HG03066 (cell line): ENCODE data around the gene RPS3.
"Not testable (repeated sequence)": the region's sequence is repeated elsewhere in the genome, so short reads cannot be mapped to it uniquely, and the experiment has no call there.

Experiments
- ATAC-seq: cut with Tn5 transposase; IDR thresholded peaks from one replicate; pipeline ENCODE4 v1.9.1; 2021; ENCODE audit warnings: low read depth; ENCODE audit not compliant: unreplicated experiment

RPS3 gene

DNA sequence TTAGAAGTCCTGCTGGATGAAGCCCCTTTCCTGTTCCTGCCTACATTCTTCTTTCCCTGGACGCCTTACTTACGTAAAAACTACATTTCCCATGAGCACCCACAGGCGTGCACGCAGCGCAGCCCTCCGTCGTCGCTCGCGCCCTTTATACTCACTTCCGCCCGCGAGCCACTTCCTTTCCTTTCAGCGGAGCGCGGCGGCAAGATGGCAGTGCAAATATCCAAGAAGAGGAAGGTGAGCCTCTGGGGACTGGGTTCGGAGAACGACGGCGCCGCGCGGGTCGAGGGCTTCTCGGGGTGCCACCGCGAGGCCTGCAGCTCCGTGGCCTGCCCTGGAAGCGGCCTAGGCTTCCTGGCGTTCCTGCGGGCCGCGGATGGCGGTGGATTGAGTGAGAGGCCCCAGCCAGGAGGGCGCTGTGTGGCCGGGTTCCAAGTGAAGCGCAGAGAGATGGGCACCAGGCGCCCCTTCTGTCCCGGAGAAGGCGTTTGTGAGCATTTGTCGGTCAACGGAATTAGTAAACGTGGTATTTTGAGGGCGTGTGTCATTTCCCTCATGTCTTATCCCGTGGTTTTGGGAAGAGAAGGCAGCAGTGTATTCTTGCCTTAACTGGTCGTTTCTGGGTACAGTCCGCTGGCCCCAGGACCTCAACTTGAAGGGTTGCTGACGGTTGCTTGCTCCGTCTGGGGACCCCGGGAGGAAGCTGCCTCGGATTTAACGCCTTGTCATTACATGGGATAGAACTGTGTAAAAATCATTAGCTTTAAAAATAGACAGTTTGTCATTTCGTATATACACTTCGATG lies at the start of gene RPS3:
Gene RPS3 (plus strand): TSS at position 175 of the 802 bp plus-strand sequence. CDS start 30 bp downstream, at position 205.
- peak; percentile 91 for ATAC-seq

DNA sequence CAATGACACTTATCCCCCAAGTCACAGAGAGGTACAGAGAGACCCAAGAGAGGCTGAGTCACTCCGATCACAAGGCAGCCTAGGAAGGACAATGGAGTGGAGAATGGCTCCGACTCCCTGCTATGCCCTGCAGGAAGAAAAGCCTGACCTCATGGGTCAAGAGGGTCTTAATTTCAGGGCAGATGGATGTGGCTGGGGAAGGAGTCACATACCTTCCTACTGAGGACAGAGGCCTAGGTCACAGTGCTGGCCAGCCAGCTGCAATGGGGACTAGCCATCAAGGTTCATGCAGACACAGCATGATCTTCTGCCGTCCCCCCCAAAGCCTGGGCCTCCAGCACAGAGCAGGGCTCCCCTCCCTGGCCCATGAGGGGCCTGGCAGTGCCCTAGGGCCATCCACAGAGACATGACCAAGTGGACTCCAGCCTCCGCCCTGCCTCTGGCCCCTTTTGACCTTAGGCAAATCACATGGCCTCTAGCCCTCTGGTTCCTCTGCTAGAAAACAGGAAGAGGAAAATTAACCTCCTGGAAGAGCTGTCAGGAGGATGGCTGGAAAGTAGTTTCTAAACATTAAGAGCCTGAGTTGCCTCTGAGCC lies 49.7 kb upstream of the RPS3 start:
- ATAC-seq = no peak

DNA sequence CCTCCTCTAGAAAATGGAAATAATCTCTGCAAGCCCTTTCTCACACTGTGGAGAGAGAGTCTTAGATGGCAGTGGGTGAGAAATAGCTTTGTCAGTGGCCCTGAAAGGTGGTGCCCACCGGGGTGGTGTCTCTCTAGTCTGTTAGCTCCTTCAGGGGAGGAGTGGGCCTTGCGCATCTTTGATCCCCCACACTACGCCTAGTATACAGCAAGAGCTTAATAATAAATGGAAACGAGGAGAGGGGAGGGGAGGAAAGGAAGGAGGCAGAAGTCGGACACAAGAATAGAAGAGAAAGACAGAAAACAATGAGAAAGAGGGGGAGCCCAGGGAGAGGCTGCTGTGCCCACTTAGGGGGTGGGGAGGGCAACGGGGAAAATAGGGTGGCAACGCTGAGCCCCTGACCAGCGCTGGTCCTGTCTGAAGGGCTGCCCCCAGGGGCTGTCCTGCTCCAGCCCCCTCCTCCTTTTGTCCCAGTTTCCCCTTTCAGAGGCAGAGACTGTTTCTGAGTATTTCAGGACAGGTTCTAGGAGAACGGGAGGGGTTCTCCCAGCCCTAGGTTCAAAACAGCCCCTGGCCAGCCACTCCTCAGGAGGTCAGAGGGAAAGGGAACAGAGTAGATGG lies 49.1 kb upstream of the RPS3 start:
- no peak for ATAC-seq

DNA sequence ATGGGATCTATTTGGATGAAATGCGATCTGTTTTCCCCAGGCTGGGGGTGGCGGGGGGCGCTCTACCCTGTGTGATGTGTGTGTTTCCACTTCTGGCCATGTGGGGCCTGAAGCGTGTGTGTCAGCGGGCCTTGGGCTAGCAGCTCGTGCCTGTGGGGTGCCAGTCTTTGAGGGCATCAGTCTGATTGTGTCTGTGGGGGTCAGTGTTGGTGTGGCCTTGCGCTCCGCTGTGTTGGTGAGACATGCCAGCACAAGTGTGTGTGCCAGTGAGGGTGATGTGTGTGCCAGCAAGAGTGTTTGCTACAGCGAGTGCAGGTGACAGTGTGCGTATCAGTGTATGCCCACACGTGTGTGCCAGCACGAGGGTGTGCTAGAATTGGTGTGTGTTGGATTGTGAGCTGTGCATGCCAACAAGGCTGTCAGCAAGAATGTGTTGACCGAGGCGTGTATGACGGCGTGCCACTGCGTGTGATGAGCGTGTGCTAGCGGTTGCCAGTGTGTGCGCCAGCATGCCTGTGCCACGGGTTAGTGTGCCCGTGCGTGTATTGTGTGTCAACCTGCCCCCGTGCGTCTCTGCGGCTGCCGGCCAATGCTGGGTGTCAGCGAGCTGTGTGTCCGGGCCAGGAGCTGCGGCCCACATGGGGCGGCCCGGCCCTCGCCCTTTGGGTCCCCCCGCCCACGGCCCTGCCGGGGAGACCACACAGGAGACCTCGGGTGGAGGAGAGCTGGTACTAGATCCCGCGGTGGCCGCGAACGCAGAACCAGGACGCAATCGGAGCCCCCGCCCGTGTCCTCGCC lies 48.4 kb upstream of the RPS3 start:
- peak; percentile 18 for ATAC-seq

DNA sequence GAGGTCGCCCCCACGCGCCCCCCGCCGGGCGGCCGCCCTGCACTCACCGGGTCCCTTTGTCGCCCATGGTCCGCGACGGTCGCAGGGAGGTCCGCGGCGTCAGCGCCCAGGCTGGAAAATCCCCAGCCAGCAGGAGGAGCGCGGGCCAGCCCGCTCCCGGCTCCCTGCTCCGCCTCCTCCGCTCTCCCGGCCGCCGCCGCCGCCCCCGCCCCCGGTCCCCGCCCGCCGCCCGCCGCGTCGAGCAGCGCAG lies 47.9 kb upstream of the RPS3 start, which contains the start of gene ARRB1:
Gene ARRB1 (minus strand): TSS at position 121 of the 250 bp plus-strand sequence. CDS start 54 bp downstream, at position 67.
- ATAC-seq = no peak

DNA sequence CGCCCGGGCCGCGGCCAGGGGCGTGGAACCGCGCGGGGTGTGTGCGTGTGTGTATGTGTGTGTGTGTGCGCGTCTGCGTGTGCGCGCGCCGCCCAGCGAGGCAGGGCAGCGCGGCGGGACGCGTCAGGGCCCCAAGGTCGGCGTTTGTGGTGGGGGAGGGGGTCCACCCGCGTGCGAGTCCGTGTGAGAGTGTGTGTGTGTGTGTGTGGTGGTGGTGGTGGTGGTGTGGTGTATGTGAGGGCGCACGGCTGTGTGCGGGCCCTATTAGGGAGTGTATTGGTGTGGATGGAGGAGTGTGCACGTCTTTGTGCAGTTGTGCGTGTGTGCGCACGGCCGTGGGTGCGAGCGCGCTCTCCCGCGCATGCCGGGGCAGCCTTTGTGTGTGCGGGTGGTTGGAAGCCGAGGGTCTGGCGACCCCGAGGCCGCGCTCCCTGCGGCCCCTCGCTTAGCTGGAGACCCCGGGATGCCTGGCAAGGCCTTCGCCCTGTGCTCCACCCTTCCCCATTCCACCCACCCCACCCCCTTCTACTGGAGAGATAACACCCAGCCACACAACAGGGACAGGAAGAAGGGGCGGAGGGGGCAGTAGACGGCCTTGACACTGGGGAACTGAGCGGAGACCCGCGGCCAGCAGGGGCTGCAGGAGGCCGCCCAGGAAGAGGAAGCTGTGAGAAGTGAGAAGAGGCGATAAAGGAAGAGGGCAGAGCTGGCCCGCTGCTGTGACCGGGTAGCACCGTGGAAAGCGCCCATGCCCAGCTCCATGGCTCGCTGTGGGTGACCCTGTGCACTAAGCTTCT lies 47.3 kb upstream of the RPS3 start:
- ATAC-seq = peak; percentile 43

DNA sequence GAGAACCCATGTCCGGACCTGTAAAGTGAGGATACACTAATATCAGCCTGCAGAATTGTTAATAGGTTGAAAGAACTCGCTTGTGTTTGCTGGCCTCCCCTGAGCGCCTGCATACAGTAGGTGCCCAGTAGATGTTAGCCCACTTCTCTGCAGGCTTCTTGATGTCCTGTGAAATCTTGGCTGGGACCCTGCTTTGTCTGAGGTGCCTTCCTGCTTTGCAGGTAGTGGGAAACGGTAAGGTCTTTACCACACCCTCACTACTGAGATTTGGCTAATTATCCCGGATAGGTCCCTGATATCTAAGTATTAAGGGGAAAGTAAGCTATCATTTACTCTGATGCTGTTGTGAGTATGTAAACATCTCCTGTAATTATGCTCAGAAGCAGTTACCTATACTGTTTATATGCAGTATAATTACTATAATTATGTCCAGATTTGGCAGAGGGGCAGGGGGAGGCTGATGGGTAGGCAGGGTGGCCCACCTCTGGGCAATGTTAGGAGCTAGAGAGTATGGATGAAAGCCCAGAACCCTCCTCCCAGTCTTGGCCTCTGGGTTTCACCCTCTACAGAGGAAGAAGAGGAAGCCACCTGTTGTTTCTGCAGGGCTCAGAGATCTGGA lies 46.6 kb upstream of the RPS3 start:
- no peak for ATAC-seq

DNA sequence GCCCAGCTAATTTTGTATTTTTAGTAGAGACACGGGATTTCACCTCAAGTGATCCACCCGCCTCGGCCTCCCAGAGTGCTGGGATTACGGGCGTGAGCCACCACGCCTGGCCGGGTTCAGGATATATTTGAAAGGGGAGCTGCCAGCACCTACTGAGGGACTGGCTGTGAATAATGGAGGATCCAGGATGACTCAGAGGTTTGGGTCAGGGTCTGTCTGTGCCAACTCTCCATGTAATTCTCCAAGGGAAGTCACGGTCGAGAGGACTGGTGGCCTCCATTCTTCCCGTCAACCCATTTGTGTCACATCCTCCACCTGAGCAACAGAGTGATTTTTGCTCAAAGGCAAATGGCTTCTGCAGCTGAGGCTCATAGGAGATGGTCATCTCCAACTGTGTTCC lies 44.3 kb upstream of the RPS3 start:
- no peak for ATAC-seq

DNA sequence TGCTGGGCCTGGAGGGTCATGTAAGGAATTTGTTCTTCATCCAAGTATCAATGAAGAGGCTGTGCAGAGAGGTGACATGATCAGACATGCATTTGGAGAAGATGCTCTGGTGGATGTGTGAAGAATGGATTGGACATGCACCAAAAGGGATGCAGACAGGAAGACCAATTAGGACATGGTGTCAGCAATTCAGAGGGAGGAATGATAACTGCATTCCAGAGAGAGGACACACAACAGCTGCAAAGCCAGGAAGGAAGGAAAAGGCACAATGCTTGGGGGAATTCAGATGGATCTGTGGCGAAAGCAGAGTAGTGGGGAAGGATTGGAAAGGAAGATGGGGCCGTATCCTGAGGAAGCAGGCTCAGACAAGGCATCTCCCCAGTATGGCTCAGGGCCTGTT lies 42.7 kb upstream of the RPS3 start:
- ATAC-seq = no peak

DNA sequence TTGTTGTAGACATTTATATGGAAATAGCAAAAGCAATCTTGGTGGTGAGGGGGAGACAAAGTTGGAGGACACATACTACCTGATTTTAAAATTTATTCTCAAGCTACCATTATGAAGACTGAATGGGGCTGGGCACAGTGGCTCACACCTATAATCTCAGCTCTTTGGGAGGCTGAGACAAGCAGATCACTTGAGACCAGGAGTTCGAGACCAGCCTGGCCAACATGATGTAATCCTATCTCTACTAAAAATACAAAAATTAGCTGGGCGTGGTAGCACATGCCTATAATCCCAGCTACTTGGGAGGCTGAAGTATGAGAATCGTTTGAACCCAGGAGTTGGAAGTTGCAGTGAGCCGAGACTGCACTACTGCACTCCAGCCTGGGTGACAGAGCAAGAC lies 37.0 kb upstream of the RPS3 start:
- not testable (repeated sequence) for ATAC-seq

DNA sequence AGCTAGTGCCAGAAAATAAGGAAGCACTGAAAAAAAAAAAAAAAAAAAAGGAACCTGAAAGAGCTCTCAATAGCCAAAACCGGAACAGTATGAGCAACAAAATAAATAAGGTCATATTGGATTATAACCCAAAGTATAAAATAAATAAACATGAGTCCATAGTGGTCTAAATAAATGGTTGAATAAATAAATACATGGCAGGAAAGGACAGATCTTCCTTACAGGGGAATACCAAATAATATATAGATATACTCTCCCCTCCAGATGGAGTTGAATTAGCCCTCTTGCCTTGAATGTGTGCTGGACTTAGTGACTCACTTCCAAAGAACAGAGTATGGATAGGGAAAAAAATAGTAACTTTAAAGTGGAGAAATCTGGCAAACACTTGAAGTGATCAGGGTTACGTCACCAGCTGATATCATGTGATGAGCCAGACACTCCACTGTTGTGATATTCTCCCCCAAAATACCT lies 33.6 kb upstream of the RPS3 start:
- no peak for ATAC-seq

DNA sequence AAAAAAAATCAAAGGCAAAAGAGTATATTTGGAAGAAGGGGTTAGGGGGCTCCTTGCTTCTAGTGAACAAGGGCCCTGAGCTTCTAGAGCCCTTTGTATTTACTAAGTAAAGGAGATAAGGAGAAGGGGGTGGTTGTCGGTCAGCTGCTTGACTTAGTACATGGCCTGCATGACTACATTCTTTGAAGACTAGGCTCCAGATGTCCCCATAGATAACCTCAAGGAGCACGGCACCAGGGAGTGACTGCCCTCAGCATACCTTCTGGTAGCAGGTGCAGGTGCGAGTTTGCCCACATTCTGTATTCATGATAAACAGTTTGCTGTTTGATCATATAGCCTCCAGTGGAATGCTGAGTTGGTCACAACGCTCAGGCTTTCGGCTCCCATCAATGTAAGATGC lies 32.5 kb upstream of the RPS3 start:
- not testable (repeated sequence) for ATAC-seq

DNA sequence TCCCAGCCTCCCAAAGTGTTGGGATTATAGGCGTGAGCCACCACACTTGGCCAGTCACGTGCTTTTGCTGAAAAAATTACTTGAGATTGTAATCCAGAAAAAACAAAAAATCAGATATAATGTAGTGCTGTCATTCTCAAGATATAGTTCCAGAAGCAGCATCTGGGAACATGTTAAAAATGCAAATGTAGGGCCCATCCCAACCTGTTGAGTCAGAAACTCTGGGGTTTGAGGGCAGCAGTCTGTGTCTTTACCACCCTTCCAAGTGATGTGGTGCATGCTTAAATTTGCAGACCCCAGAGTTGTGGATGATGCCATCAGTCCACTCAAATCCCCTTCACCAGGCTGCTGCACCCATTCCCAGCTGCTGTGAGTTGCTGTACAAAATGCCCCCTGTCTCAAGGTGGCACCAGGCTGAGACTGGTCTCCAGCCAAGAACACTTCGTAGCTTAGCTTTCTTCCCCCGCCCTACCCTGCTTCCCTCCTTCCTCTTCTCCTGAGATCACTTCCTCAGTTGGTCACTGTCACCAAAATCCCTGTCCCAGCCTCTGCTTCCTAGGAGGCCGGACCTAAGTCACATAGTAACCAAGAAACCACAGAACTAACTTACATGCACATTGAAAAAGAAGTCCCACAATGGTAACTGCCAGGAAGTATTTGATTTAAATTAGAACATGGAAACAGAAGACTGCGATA lies 29.6 kb upstream of the RPS3 start:
- no peak for ATAC-seq

DNA sequence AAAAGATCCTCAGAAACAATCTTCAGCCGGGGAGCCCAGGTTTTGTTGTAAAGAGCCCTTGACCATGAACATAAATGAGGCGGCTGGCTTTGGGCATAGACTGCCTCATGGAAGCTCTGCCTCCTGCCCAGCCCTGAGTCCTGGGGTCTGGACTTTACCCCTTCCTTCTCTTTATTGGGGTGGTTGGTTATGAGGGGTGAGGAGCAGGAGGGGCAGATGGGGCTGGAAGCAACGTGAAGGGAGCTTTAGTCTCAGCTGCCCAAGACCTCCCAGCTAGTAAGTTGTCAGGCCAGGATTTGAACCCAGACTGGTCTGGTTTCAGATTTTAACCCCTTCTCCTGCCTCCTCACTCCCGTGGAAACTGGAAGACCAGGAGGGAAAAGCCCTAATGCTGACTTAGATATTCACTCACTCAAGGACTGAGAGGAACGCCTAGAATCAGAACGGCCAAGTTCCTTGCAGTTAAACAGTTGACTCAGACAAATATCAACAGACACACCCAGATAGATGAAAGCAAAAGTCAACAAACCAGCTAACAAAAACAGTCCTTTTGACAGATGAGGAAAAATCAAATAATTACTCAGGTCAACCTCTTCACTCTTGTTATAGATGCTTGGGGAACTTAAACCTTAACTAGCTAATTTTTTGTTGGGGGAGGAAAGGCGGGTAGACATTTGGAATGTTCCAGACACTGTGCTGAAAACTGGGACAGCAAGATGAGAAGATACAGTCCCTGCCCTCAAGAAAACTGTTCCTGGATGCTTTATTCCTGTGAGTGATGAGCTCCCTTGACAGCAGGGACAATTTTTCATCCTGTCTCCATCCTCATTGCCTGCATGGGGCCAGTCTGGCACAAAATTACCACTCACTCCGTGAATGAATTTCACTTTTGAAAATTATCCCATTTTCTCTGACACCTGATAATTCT lies 27.1 kb upstream of the RPS3 start:
- no peak for ATAC-seq

DNA sequence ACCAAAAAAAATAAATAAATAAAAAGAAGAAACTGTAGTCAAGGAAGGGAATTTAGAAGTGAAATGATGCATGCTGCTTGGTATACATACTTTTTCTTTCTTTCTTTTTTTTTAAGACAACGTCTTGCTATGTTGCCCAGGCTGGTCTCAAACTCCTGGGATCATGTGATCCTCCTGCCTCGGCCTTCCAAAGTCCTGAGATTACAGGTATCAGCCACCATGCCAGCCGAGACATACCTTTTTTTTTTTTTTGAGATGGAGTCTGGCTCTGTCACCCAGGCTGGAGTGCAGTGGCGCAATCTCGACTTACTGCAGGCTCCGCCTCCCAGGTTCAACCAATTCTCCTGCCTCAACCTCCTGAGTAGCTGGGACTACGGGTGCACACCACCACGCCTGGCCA lies 26.1 kb upstream of the RPS3 start:
- no peak for ATAC-seq

DNA sequence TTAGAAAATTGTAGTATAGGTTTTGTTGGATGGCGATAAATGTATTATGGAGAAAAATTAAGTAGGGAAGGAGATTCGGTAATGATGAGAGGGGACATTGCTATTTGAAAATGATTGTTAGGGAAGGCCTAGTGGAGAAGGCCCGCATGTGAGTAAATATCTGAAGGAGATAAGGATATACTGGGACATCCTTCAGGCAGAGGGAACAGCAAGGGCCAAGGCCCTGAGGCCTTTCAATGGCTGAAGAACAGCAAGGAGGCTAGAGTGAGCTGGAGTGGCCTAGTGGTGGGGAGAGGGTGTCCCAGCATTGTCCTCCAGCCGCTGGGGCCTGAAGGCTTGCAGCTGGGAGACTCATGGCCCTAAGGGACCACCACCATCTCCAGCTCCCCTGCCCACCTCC lies 24.7 kb upstream of the RPS3 start:
- ATAC-seq = no peak

DNA sequence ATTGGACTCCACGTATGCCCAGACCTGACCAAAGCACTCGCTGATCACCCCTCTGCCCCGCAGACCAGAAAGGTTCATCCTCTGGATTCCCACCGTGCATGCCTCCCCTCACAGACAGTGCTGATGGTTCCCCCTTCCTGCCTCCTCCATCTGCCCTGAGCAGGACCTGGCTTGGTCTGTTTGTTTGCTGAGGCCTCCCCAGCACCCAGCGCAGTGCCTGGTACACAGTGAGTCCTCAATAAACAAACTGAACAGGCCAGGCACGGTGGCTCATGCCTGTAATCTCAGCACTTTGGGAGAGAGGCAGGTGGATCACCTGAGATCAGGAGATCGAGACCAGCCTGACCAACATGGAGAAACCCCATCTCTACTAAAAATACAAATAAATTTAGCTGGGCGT lies 23.7 kb upstream of the RPS3 start:
- no peak for ATAC-seq

DNA sequence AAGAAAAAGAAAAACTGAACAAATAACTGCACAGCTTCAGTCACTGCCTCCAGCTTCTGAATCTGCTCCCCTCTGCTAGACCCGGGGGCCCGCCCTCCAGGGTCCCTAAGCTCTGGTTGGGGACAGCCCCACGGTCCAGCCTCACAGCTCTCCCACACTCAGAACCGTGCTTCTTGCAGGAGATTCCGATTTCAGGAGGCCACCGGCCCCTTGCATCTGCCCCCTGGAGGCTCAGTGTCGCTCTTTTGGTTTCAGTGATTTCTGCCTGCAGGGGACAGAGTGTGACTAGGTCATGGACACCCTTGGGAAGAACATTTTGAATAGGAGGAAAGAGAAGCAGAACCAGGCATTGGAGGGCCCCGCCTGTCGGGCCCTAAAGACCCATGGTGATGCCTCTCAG lies 23.1 kb upstream of the RPS3 start:
- no peak for ATAC-seq
